ENCODE data around the gene CNTNAP4.

Gene CNTNAP4

DNA sequence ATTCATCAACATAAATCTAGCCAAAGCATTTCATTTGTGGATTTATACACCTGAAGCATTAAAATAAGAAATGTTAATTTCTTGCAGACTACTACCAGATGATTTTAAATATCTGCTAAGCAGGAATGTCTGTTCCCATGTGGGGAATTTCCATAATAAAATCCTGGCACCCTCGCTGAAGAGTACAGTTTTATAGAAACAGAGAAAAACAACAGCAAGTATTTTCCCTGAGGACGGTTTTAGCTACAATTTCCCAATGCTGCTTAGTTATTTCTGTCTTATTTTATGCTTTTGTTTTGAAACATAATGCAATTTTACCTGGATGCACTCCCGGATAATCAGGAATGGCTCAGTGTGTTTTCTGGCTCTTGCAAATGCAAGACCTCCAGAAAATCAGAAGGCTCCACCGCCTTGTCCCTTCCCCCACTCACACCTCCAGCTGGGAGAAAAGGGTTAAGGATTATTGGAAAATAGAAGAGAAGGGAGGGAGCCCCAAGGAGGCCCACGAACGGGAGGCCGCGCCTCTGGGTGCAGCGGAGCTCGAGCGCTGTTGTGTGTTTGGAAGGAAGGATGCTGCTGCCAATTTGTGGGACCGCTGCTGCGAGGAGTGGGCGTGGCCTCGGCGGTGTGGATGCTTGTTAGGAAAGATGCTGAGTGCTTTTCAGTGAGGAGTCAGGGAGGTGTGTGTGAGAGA is at the start of gene CNTNAP4:
Gene CNTNAP4, plus strand, starts transcription at position 657 of the 694 bp plus-strand sequence. CDS start 262 bp downstream, outside the sequence.
- DNase-seq (ENCODE audit: low spot score): no peak

DNA sequence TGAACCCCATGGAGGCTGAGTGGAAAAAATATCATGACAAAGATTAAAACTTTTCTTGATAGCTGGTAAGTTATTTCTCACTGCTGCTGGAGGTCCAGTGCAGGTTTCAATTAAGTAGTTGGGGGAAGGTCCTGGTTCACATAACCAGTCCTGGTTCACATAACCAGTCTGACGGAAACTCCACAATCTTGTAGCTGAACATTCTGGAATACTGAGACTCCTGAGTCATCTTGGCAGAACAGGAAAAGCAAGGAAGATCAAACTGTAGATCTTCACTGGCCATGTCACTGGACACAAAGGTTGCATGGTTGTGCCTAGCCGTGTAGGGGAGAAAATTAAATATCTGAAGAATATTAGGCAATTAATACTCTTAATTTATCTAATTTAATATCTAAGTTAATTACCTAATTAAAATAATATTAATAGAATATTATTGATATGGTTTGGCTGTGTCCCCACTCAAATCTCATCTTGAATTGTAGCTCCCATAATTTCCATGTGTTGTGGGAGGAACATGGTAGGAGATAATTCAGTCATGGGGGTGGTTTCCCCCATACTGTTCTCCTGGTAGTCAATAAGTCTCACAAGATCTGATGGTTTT is 48.6 kb upstream of the CNTNAP4 start:
- DNase-seq (ENCODE audit: low spot score): no peak

DNA sequence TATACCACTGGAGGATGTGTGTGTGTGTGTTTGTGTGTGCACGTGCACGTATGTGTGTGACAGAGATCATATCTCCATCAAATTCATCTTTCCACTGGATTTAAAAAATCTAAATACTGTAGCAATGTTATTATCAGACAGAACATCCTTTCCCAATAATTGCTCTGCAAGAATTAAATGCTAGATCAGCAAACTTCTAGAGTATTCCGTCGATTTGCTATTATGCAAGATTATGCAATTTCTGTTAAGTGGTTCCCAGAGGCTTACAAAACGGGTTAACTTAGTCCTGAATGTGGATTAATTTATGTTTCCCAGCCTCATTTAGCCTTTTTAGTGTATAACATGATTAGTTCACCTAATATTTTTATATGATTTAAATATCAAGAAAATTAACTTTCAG is 44.5 kb upstream of the CNTNAP4 start:
- no peak for DNase-seq (ENCODE audit: low spot score)

GRCh38 chr16:76235025-76235424 is 42.2 kb upstream of the CNTNAP4 start:
- no peak for DNase-seq (ENCODE audit: low spot score)

DNA sequence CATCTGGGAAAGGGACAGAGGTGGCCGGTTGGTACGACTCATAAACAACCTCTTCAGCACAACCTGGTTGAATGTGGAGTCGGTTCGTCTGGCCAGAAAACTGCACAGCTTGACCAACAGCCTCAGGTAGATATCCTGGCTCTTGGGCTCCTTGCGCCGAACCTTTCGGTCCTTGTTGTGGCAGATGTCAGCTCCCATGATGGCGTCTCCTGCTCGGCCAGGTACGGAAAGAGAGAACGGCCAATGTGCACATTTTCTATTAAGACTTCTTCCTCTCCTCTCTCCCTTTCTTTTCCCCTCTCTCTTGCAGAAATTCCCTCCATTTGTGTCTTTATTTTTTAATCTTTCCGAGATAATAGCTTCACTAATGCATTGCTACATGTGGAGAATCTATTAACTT is 41.8 kb upstream of the CNTNAP4 start:
- DNase-seq (ENCODE audit: low spot score): no peak

DNA sequence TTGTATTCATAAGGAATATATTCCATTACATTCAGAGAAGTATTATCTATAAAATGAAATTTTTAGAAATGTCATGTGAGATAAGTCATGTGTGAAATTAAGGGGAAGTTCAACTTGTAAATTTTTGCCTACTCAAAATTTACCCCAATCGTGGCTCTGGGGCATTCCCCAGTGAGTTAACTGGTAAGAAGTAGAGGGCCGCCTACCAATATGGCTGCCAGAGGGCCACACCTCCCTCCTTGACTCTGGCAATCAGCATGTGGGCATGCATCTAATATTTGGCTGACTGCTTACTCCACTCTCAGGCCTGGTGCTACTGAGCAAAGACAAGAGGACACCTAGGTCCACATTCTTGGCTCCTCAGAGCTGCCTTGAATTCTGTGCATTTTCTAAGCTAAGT is 39.7 kb upstream of the CNTNAP4 start:
- DNase-seq (ENCODE audit: low spot score): no peak

DNA sequence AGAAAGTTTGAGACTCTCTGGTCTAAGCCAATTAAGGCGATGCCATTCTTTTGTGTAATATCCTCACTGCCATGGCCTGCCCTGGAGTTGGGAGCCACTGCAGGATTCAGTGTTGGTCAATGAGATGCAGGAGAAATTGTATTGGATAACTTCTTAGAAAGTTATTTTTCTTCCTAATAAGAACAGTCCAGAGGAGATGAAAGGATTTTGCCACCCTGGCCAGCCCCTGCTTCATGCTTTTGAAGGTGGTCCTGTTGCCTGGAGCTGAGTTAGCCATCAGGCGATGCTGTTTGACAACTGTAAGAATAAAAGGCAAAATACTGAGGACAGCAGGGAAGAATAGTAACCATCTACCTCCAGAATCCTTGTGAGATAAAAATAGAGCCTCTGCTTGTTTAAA is 35.4 kb upstream of the CNTNAP4 start:
- no peak for DNase-seq (ENCODE audit: low spot score)

- no peak for DNase-seq (ENCODE audit: low spot score)
These were observed 33.6 kb upstream of the CNTNAP4 start for GRCh38 chr16:76243620-76244019.

DNA sequence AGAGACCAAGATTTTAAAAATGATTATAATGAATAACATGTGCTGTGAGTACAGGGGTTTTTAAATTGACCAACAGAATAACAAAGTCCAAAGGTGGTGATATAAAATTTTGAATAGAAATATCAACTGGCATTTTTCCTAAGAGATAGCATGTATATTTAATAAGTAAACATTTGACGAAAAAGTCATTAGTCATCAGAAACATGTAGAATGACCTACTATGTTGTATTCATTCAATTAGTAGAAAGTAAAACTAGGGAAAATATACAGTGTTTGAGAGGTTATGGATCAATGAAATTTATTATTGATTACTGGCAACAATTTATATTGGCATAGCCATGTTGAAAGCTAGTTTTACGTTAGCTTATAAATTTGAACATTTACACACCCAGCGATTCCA is 30.6 kb upstream of the CNTNAP4 start:
- no peak for DNase-seq (ENCODE audit: low spot score)

DNA sequence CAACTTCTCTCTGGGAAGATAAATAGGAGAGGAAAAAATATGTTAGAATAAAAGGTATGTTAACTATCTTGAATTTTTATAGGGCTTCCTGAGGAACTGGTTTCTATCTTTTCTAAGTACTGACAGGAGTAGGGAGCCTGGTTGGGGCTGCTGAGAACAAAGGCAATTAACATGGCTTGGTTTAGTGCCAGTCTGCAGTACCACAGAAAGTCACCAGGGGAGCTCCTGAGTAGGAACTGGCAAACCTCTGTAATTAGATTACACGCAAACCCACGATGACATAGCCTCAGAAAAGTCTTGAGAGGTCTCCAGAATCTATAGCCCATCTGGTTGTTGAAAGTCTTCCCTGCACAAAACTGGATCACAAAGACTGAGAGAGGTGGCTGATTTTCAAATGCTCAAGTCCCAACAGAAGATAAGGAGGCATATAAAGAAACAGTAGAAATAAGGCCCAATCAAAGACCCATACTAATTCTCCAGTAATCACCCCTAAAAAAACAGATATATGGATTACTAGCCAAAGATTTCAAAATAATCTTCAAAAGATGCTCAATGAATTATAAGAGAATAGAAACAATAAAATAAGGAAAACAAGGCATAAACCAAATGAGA is 11.7 kb upstream of the CNTNAP4 start:
- DNase-seq (ENCODE audit: low spot score): no peak

DNA sequence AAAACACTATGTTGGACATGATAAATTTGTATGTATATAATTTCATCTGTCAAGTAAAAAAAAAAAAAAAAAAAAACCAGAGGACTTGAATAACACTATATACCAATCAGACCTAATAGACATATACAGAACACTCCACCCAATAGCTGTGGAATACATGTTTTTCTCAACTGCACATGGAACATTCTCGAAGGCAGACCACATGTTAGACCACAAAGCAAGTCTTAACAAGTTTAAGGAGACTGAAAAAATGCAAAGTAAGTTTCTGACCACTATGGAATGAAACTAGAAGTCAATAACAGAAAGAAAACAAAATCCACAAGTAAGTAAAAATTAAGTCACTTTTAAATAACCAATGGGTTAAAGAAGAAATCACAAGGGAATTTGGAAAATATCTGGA is 8.4 kb upstream of the CNTNAP4 start:
- no peak for DNase-seq (ENCODE audit: low spot score)

DNA sequence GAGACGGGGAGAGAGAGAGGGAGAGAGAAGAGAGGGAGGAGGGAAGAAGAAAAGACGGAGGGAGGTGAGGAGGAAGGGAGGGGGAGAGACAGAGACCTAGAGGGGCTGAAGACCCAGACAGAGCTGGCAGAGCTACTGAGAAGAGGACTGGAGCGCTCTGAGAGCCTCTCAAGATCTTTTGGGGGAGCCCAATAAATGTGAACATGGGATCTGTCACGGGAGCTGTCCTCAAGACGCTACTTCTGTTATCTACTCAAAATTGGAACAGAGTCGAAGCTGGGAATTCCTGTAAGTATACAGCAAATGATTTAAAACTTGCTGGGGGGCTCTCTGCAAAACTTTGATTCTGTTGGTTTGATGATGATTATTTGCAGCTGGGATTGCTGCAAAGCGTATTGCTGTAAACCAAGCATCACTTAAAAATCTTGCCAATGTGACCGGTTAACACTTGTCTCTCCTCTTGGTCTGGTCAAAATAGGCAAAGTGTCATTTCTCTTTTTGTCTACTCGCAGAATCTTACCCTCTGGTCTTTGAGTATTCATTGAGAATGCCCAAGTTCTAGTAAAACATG is 344 bp downstream of the CNTNAP4 start:
- no peak for DNase-seq (ENCODE audit: low spot score)

GRCh38 chr16:76278086-76278485 is 885 bp downstream of the CNTNAP4 start:
- DNase-seq (ENCODE audit: low spot score): no peak

- DNase-seq (ENCODE audit: low spot score): no peak
These were observed 1.8 kb downstream of the CNTNAP4 start for GRCh38 chr16:76278980-76279379.

DNA sequence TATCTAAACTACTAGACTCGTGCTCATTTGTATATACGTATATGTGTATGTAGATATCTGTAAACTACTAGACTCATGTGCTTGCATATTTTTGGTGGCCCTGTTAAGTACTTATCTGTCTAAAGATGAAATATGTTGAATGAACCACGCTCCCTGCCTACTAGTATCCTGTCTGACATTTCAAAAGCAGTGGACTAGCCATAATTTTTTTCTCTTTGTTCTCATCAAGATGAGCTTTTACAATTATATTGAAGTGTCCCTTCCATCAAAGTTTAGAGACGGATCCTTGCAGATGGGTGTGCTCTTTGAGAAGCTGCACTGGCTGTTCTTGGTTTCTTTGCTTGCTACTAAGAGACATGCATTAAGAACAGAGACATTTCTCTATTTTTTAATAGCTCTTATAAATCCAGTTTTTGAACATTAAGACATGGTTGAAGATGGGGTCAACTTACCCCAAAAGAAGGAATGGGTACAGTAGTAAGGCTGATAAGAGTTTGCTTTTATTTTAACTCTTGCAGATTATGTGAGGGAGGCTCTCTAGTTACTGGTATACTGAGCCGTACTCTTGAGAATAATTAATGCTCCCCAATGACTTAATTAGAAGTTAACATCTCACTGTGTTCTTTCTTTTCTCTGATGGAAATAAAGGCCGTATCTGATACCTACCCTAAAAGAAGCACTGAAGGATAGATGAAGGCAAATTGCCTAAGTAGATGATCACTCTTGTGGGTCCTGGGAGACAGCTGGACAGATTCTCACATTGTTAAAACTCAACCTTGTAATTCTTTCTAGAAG is 3.4 kb downstream of the CNTNAP4 start:
- DNase-seq (ENCODE audit: low spot score): no peak

DNA sequence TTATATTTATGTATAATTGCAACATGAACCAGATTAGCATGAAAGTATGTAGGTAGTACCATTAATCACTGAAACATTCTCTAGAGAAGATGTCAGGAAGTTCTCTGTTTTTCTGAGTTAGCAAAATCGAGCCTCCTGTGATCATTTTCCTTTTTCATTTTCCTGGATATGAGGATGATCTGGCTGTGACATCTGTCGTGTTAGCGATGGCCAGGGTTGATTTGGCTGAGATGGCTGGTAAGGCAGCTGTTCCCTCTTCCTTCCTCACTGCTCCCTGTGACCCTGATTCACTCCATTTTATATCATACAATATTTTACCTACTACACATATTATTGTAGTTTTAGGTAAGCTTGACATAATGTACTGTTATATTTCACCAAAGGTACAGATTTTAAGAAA is 10.3 kb downstream of the CNTNAP4 start:
- DNase-seq (ENCODE audit: low spot score): no peak

GRCh38 chr16:76292218-76292617 is 15.0 kb downstream of the CNTNAP4 start:
- DNase-seq (ENCODE audit: low spot score): no peak

GRCh38 chr16:76293980-76294379 is 16.8 kb downstream of the CNTNAP4 start:
- no peak for DNase-seq (ENCODE audit: low spot score)

- no peak for DNase-seq (ENCODE audit: low spot score)
These were observed 17.4 kb downstream of the CNTNAP4 start for GRCh38 chr16:76294396-76295214.

DNA sequence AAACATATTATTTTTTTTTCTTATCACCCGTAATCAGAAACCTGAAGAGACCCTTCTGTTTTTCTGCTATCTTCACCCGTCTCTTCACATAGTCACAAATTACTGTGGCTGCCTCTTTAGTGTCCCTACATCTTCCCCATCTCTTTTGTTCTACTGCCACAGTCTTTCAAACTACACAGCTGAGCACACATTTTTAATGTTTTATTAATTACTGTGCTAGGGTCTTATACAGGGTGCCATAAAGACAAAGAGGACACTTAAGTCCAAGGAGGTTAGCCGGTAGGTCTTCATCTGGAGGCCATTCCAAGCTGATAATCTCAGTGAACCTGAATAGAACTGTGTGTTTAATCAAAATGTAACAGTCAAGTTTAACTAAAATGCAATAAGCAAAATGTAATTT is 20.7 kb downstream of the CNTNAP4 start:
- DNase-seq (ENCODE audit: low spot score): no peak

GRCh38 chr16:76303637-76304314 is 26.6 kb downstream of the CNTNAP4 start:
- no peak for DNase-seq (ENCODE audit: low spot score)
